ENCODE results near the gene RNF115. TPM values are rescaled to one million over a fixed set of nuclear protein-coding genes. Genes with fewer than 3 reads are reported as not detected.

The RNF115 gene
- polyA plus RNA-seq, 3 donors, result 3.5 to 5.4 (median 5.2) TPM

DNA sequence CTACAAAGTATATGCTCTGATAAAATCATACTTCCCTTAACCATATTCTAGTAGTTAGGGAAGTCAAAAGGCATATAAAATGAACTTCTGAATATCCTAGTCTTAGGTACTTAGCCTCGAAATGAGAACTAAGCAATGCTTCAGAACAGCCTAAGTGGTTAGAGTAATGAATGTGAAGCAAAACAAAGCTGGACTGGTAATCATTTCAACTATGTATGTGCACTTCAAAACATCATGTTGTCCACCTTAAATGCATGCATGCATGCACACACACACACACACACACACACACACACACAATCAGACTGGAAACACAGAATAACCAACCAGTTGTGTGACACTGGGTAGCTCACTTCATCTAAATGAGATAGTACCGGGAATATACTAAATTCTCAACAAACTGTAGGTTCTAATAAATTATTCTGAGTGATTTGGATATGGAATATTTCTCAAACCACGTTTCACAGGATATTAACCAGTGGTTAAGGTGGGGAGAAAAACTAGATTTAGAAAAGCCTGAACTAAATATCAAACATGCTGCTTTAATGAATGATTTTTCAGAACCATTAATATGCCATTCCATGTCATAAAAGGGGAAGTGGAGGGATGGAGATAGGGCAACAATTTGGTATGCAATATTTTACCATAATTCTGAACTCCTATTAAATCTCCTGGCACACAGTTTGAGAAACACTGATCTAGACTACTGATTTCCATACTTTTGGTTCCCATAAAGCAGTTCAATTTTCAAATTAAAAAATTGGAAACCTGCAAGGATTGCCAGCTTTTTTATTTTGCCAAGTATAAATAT, 19.5 kb downstream of the RNF115 start:
- Mint-ChIP-seq H3K4me3 (no peak overlapping the region), H3K9me3 (peaks cover 0 to 3% (median under 1%) of the 10 kb centered on the region in 7 donors), H3K36me3 (peaks cover 12 to 22% of the 10 kb centered on the region in 2 donors), H3K4me1 (peaks cover 40% of the 10 kb centered on the region), H3K27me3 (ENCODE audit: low read depth in 3 of 3) (peaks cover 0 to 2% (median 0%) of the 10 kb centered on the region in 3 donors), H3K27ac (no peak overlapping the region)
- no peak for TF ChIP-seq CTCF (IDR thresholded peaks at IDR 0.05)
- Histone ChIP-seq H3K4me3 (replicated peaks in 1 of 3; ENCODE audit: low read depth in 2 of 3, low read length in 3 of 3) (no peak overlapping the region), H3K9ac (ENCODE audit: insufficient read depth, low read length, poor library complexity, severe bottlenecking) (no peak overlapping the region), H3K4me2 (replicated peaks; ENCODE audit: extremely low read depth, low read length, poor library complexity, severe bottlenecking) (no peak overlapping the region), H3K27me3 (ENCODE audit: control insufficient read depth in 2 of 2, insufficient read depth in 2 of 2, low read length in 2 of 2) (no peaks in the 10 kb centered on the region), H2AFZ (ENCODE audit: insufficient read depth, low read depth, low read length, poor library complexity, severe bottlenecking) (no peak overlapping the region), H3K36me3 (replicated peaks in 1 of 2; ENCODE audit: control insufficient read depth in 1 of 2, insufficient read depth in 2 of 2, low read length in 2 of 2) (peaks cover 0 to 13% of the 10 kb centered on the region in 2 donors), H3K9me3 (replicated peaks in 1 of 2; ENCODE audit: control insufficient read depth in 1 of 2, insufficient read depth in 1 of 2, low read length in 2 of 2) (no peaks in the 10 kb centered on the region), H3K79me2 (ENCODE audit: insufficient read depth, low read length) (peaks cover 93% of the 10 kb centered on the region), H3K27ac (ENCODE audit: low read depth in 1 of 2, low read length in 2 of 2) (peak overlapping the region in 1 of 2 donors; percentile 21), H4K20me1 (ENCODE audit: insufficient read depth, low read length) (peaks cover 76% of the 10 kb centered on the region), H3K4me1 (ENCODE audit: control insufficient read depth in 1 of 2, insufficient read depth in 2 of 2, low read length in 2 of 2) (no peaks in the 10 kb centered on the region)
- intact Hi-C loops (cut with micrococcal nuclease), result no loop called here
- DNase-seq, result no peak
- no CpG with 5 or more reads among the region's 3 CpGs for WGBS (ENCODE audit: insufficient coverage)

DNA sequence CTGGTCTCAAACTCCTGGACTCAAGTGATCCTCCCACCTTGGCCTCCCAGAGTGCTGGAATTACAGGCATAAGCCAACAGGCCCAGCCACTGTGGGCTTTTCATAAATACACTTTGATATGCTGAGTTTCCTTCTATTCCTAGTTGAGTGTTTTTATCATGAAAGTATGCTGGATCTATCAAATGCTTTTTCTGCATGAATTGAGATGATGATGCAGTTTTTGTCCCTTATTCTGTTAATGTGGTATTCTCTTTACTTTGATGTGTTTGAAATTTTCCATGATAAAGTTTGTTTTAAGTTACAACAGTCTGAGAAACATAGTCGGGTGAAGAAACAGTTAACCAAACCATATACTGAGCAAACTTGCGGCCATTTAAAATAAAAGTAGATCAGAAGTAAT, 24.1 kb downstream of the RNF115 start:
- no peak for DNase-seq
- H2AFZ ChIP-seq (ENCODE audit: insufficient read depth, low read depth, low read length, poor library complexity, severe bottlenecking), result no peak overlapping the region
- peaks cover 26 to 39% (median 36%) of the 10 kb centered on the region in 7 donors for H3K9me3 Mint-ChIP-seq
- no peak overlapping the region for H3K9ac ChIP-seq (ENCODE audit: insufficient read depth, low read length, poor library complexity, severe bottlenecking)
- H3K4me1 Mint-ChIP-seq, result peaks cover 33% of the 10 kb centered on the region
- peaks cover 4 to 16% of the 10 kb centered on the region in 2 donors for H3K36me3 ChIP-seq (replicated peaks in 1 of 2; ENCODE audit: control insufficient read depth in 1 of 2, insufficient read depth in 2 of 2, low read length in 2 of 2)
- no peak overlapping the region for H3K4me3 ChIP-seq (replicated peaks in 1 of 3; ENCODE audit: low read depth in 2 of 3, low read length in 3 of 3)
- H3K79me2 ChIP-seq (ENCODE audit: insufficient read depth, low read length), result peaks cover 70% of the 10 kb centered on the region
- no peak overlapping the region for H3K4me3 Mint-ChIP-seq
- intact Hi-C loops (cut with micrococcal nuclease), result no loop called here
- H3K9me3 ChIP-seq (replicated peaks in 1 of 2; ENCODE audit: control insufficient read depth in 1 of 2, insufficient read depth in 1 of 2, low read length in 2 of 2), result peaks cover 21 to 37% of the 10 kb centered on the region in 2 donors
- no peaks in the 10 kb centered on the region for H3K27me3 ChIP-seq (ENCODE audit: control insufficient read depth in 2 of 2, insufficient read depth in 2 of 2, low read length in 2 of 2)
- no peak overlapping the region for H3K27ac ChIP-seq (ENCODE audit: low read depth in 1 of 2, low read length in 2 of 2)
- H3K36me3 Mint-ChIP-seq, result peaks cover 21 to 32% of the 10 kb centered on the region in 2 donors
- H3K4me1 ChIP-seq (ENCODE audit: control insufficient read depth in 1 of 2, insufficient read depth in 2 of 2, low read length in 2 of 2), result no peaks in the 10 kb centered on the region
- no peak overlapping the region for H3K4me2 ChIP-seq (replicated peaks; ENCODE audit: extremely low read depth, low read length, poor library complexity, severe bottlenecking)
- no peak overlapping the region for H3K27ac Mint-ChIP-seq
- peaks cover 0 to 3% (median 0%) of the 10 kb centered on the region in 3 donors for H3K27me3 Mint-ChIP-seq (ENCODE audit: low read depth in 3 of 3)
- peaks cover 42% of the 10 kb centered on the region for H4K20me1 ChIP-seq (ENCODE audit: insufficient read depth, low read length)
- no peak for TF ChIP-seq CTCF (IDR thresholded peaks at IDR 0.05)
- WGBS (ENCODE audit: insufficient coverage), result no CpG with 5 or more reads among the region's 2 CpGs
